NCI-H345 (cell line): ENCODE results near the gene ARX.

ENCODE experiments used
- DNase-seq: peaks from one replicate; lab custom pipeline; 2025; lab: John Stamatoyannopoulos, UW

Gene ARX

GRCh38 chrX:25001808-25002660 is 13.7 kb downstream of the ARX start:
- DNase-seq = no peak

- DNase-seq = no peak
Observed at GRCh38 chrX:24999511-24999910, 16.3 kb downstream of the ARX start.

- no peak for DNase-seq
Observed at GRCh38 chrX:24996096-24996709, 19.6 kb downstream of the ARX start.

DNA sequence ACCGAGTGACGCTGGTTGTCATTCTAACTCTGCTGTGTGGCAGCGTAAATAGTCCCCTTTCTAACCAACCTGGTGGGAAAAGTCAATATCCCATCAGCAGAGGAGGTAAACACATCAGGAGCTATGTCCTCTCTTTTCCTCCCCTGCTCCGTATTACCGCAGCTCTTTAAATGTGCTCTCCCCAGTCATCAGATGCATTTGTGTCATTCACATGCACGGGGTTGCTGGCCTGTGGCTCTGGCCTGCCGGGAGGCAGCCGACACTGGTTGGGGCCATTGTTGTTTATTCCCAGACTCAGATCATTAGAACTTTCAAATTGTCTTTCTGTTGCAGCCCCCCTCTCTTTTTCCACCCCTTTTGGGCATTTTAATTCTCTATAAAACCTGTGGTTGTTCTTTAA is 21.9 kb downstream of the ARX start:
- DNase-seq = no peak

GRCh38 chrX:24990535-24990934 is 25.2 kb downstream of the ARX start:
- no peak for DNase-seq

GRCh38 chrX:24988314-24988713 is 27.5 kb downstream of the ARX start:
- DNase-seq = no peak

GRCh38 chrX:24987731-24988130 is 28.0 kb downstream of the ARX start:
- DNase-seq = no peak

DNA sequence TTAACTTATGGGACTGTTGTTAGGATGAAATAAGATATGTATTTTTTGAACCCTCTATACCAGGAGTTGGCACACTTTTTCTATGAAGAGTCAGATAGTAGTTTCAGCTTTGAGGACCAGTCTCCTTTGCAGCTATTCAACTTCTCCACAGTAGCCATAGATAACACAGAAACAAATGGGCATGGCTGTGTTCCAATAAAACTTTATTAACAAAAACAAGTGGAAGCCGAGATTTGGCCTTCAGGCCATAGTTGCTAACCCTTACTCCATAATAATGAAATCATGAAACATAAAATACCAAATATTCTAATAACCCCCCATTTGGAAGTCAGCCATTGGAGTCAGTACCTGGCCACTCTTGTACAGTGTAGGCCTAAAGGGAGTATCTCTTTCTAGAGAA is 30.6 kb downstream of the ARX start:
- DNase-seq = no peak

- no peak for DNase-seq
Observed at GRCh38 chrX:24983931-24984330, 31.8 kb downstream of the ARX start.

- DNase-seq = no peak
Observed at GRCh38 chrX:24982306-24982965, 33.3 kb downstream of the ARX start.

GRCh38 chrX:24981030-24981429 is 34.7 kb downstream of the ARX start:
- no peak for DNase-seq

DNA sequence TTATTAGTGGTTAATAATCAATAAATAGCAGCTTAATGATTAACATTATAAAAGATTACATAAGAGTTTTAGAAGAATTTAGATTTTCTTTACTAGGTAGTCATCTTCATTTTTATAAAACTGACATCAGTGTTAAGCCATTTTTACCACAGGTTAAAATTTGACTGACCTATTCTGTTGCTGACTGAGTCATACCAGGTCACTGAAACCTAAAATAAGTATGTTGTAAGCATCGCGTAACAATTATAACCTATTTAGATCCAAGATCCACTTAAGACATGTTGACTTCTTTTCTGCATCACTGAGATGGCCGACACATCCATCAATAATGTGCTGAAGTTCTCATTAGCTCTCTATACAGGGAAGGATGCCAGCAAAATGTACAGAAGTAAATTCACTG is 36.7 kb downstream of the ARX start:
- no peak for DNase-seq

GRCh38 chrX:24969812-24970211 is 46.0 kb downstream of the ARX start:
- no peak for DNase-seq

- no peak for DNase-seq
Observed at GRCh38 chrX:24965372-24965771, 50.4 kb downstream of the ARX start.

- DNase-seq = no peak
Observed at GRCh38 chrX:24963823-24964222, 51.9 kb downstream of the ARX start.

GRCh38 chrX:24961809-24962208 is 54.0 kb downstream of the ARX start:
- no peak for DNase-seq

DNA sequence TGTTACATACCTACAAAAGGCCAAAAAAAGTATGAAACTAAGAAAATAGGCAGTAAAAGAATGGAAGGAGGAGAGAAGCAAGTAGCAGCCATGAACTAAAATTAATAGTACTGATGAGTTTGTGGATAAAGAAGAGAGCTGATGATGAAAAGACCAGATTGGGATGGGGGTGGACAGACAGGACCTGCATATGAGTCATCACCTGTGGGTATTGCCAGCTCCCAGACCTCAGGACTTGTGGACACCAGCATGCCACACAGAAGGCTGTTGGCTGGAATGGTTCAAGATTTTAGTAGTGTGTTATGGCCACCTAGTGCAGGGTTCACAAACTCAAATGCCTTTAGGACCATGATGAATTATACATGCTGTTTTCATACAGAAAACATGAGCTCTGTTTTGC is 58.9 kb downstream of the ARX start:
- DNase-seq = no peak

DNA sequence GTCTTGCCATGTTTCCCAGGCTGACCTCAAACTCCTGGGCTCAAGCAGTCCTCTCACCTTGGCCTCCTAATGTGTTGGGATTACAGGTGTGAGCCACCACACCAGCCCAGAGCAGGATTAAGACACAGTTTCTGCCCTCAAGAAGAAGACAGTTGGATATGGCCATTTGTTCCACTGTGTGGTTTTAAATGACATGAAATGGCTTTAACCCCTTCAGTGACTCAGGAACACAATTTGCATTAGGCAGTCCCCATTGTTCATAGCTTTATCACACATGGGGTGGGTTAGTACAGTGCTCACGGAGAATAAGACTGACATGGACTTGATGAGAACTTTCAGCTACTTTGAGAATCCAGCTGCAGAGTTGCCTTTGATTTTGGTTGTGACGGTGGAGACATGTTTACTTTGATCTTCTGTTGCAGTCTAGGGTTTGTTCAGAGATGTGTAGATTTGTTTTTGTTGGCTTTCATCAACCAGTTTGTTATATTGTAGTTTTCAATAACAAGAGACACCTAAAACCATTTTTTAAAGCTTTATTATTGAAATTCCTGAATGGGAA is 60.3 kb downstream of the ARX start:
- no peak for DNase-seq

- DNase-seq = no peak
Observed at GRCh38 chrX:24954732-24955131, 61.0 kb downstream of the ARX start.
